Trophoblast cell (in vitro differentiated cells and primary cell): ENCODE results near the gene GAB2.

Experiments
- DNase-seq, 2 donors: peaks; one replicate each; pipeline ENCODE4 v3.0.0-alpha.2; 2016
- H2AFZ ChIP-seq: 2 replicates; pipeline ENCODE4 v1.6.1; 2013; ENCODE audit warnings: low read length, moderate library complexity, mild to moderate bottlenecking; ENCODE audit not compliant: insufficient read depth, poor library complexity
- H2AK5ac ChIP-seq: 2 replicates; pipeline ENCODE4 v1.6.1; 2013; ENCODE audit warnings: mild to moderate bottlenecking, low read length
- H2BK120ac ChIP-seq: 2 replicates; pipeline ENCODE4 v1.6.1; 2013; ENCODE audit warnings: low read length, mild to moderate bottlenecking, moderate library complexity; ENCODE audit not compliant: insufficient read depth, poor library complexity
- H2BK12ac ChIP-seq: 2 replicates; pipeline ENCODE4 v1.6.1; 2013; ENCODE audit warnings: mild to moderate bottlenecking, low read length, moderate library complexity
- H2BK5ac ChIP-seq: 2 replicates; pipeline ENCODE4 v1.6.1; 2013; ENCODE audit warnings: low read length, low read depth, moderate library complexity, mild to moderate bottlenecking; ENCODE audit not compliant: poor library complexity
- H3K14ac ChIP-seq: 2 replicates; pipeline ENCODE4 v1.6.1; 2013; ENCODE audit warnings: mild to moderate bottlenecking, low read length
- H3K18ac ChIP-seq: 2 replicates; pipeline ENCODE4 v1.6.1; 2013; ENCODE audit warnings: mild to moderate bottlenecking, low read length
- H3K23ac ChIP-seq: 2 replicates; pipeline ENCODE4 v1.6.1; 2013; ENCODE audit warnings: low read length
- H3K27ac ChIP-seq: 2 replicates; pipeline ENCODE4 v1.5.1; 2013; ENCODE audit warnings: low read depth, mild to moderate bottlenecking, inconsistent platforms, low read length, moderate library complexity
- H3K27me3 ChIP-seq: 2 replicates; pipeline ENCODE4 v1.6.1; 2013; ENCODE audit warnings: inconsistent platforms, mild to moderate bottlenecking, low read length, moderate library complexity; ENCODE audit not compliant: insufficient read depth
- H3K36me3 ChIP-seq, 2 experiments: 1 replicate in 1 of 2; 2 replicates in 1 of 2; pipeline ENCODE4 v1.6.1; 2013; ENCODE audit warnings: low read length in 2 of 2, mild to moderate bottlenecking in 2 of 2, moderate library complexity in 1 of 2; ENCODE audit not compliant: insufficient read depth in 2 of 2, control insufficient read depth in 1 of 2
- H3K4ac ChIP-seq: 2 replicates; pipeline ENCODE4 v1.6.1; 2013; ENCODE audit warnings: low read depth, mild to moderate bottlenecking, low read length, moderate library complexity
- H3K4me1 ChIP-seq, 2 experiments: 1 replicate in 1 of 2; 2 replicates in 1 of 2; pipeline ENCODE4 v1.6.1; 2013; ENCODE audit warnings: low read length in 2 of 2, mild to moderate bottlenecking in 2 of 2, moderate library complexity in 1 of 2; ENCODE audit not compliant: insufficient read depth in 2 of 2, control insufficient read depth in 1 of 2
- H3K4me2 ChIP-seq: 2 replicates; pipeline ENCODE4 v1.6.1; 2013; ENCODE audit warnings: inconsistent platforms, mild to moderate bottlenecking, low read length, moderate library complexity
- H3K4me3 ChIP-seq: 2 replicates; pipeline ENCODE4 v1.5.1; 2013; ENCODE audit warnings: mild to moderate bottlenecking, low read depth, low read length, inconsistent platforms
- H3K79me1 ChIP-seq: one replicate; pipeline ENCODE4 v1.6.1; 2013; ENCODE audit warnings: low read length
- H3K79me2 ChIP-seq: 2 replicates; pipeline ENCODE4 v1.6.1; 2013; ENCODE audit warnings: low read length, mild to moderate bottlenecking; ENCODE audit not compliant: control insufficient read depth, insufficient read depth, poor library complexity
- H3K9ac ChIP-seq: 2 replicates; pipeline ENCODE4 v1.6.1; 2013; ENCODE audit warnings: mild to moderate bottlenecking, low read length
- H3K9me3 ChIP-seq: 2 replicates; pipeline ENCODE4 v1.6.1; 2013; ENCODE audit warnings: low read depth, mild to moderate bottlenecking, control low read depth, inconsistent platforms, low read length; ENCODE audit not compliant: insufficient read depth
- H4K12ac ChIP-seq: 2 replicates; pipeline ENCODE4 v1.6.1; 2013; ENCODE audit warnings: low read depth, mild to moderate bottlenecking, low read length, moderate library complexity
- H4K8ac ChIP-seq: 2 replicates; pipeline ENCODE4 v1.6.1; 2013; ENCODE audit warnings: low read depth, mild to moderate bottlenecking, low read length, moderate library complexity
- H4K91ac ChIP-seq: one replicate; pipeline ENCODE4 v1.6.1; 2013; ENCODE audit warnings: low read depth, mild to moderate bottlenecking, low read length, moderate library complexity
- WGBS: extraction: QIAGEN DNeasy Blood & Tissue Kit; methylation state at CpG from one replicate; pipeline ENCODE4 v1.1.7; 2013; ENCODE audit warnings: missing lambda C conversion rate; ENCODE audit not compliant: insufficient read length, insufficient coverage; ENCODE audit errors: extremely low coverage; 5-methylcytosine and 5-hydroxymethylcytosine counted together

GAB2 gene

GRCh38 chr11:78395597-78395996, 22.0 kb downstream of the GAB2 start:
- no CpG with 5 or more reads among the region's 1 CpG for WGBS
- H3K4me3 ChIP-seq, result no peak overlapping the region
- H2AFZ ChIP-seq, result no peak overlapping the region
- no peak overlapping the region for H3K4me2 ChIP-seq
- H3K18ac ChIP-seq, result no peak overlapping the region
- H2BK120ac ChIP-seq, result no peak overlapping the region
- no peak overlapping the region for H2AK5ac ChIP-seq
- H2BK5ac ChIP-seq, result no peak overlapping the region
- peaks cover 22% of the 10 kb centered on the region for H3K79me2 ChIP-seq
- peaks cover 17% of the 10 kb centered on the region for H3K79me1 ChIP-seq
- H3K4me1 ChIP-seq, result peaks cover 12 to 31% of the 10 kb centered on the region in 2 experiments
- no peak overlapping the region for H3K9ac ChIP-seq
- H3K4ac ChIP-seq, result peak overlapping the region; percentile 94
- no peak overlapping the region for H4K8ac ChIP-seq
- no peak for DNase-seq
- no peak overlapping the region for H2BK12ac ChIP-seq
- no peak overlapping the region for H4K12ac ChIP-seq
- H3K27ac ChIP-seq, result no peak overlapping the region
- no peak overlapping the region for H3K14ac ChIP-seq
- no peak overlapping the region for H3K23ac ChIP-seq
- no peaks in the 10 kb centered on the region for H3K9me3 ChIP-seq
- H3K27me3 ChIP-seq, result no peaks in the 10 kb centered on the region
- peaks cover 0 to 4% of the 10 kb centered on the region in 2 experiments for H3K36me3 ChIP-seq
- H4K91ac ChIP-seq, result no peak overlapping the region

DNA sequence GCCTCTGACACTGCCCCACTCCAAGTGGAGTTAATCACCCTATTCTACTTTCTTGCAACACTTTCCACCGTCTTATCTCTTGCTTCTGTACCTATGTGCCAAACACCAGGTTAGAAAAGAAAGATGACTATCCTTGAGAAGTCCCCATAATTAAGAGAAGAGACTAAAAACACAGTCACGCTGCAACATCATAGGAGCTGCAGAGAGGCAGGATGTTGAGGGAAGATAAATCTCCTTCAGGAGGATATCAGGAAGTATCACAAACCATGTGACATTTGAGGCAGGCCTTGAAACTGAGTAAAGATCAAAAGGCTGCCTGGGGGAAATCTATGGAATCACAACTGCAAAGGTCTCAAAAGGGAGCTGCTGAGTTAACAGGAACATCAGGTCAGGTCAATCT, 24.8 kb downstream of the GAB2 start:
- Histone ChIP-seq H3K4me2 (no peak overlapping the region), H3K9me3 (no peaks in the 10 kb centered on the region), H4K8ac (no peak overlapping the region), H4K91ac (no peak overlapping the region), H2BK12ac (no peak overlapping the region), H3K79me2 (peaks cover 20% of the 10 kb centered on the region), H3K79me1 (peaks cover 7% of the 10 kb centered on the region), H3K27ac (peak overlapping the region; percentile 55), H3K23ac (no peak overlapping the region), H3K9ac (no peak overlapping the region), H3K14ac (no peak overlapping the region), H2BK120ac (no peak overlapping the region), H3K4me1 (peaks cover 6 to 17% of the 10 kb centered on the region in 2 experiments), H2AFZ (no peak overlapping the region), H3K4ac (no peak overlapping the region), H3K36me3 (peaks cover 0 to 4% of the 10 kb centered on the region in 2 experiments), H3K4me3 (no peak overlapping the region), H4K12ac (no peak overlapping the region), H3K27me3 (no peaks in the 10 kb centered on the region), H2AK5ac (no peak overlapping the region), H2BK5ac (no peak overlapping the region), H3K18ac (no peak overlapping the region)
- no peak for DNase-seq
- WGBS, result no CpG with 5 or more reads among the region's 2 CpGs

DNA sequence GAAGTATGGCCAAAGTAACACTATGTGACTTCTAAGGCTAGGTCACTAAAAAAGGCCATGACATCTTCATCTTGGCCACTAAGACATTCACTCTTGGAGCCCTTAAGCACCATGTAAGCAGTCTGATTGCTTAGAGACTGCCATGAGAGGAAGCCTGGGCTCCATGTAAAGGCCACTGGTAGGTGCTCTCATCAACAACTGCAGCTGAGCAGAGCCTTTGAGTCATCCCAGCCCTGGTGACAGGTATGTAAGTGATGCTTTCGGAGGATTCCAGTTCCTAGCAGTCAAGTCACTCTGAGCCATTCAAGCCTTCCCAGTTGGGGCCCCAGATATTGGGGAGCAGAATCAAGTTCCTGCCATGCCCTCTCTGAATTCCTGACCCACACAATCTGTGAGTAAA, 26.2 kb downstream of the GAB2 start:
- Histone ChIP-seq H4K8ac (no peak overlapping the region), H3K27ac (peak overlapping the region; percentile 29), H2BK12ac (no peak overlapping the region), H3K79me1 (peaks cover 7% of the 10 kb centered on the region), H3K18ac (no peak overlapping the region), H3K23ac (no peak overlapping the region), H4K91ac (no peak overlapping the region), H2AFZ (no peak overlapping the region), H3K79me2 (peaks cover 18% of the 10 kb centered on the region), H4K12ac (no peak overlapping the region), H3K14ac (no peak overlapping the region), H2BK5ac (no peak overlapping the region), H3K4me2 (no peak overlapping the region), H3K4me1 (peaks cover 6 to 17% of the 10 kb centered on the region in 2 experiments), H3K9me3 (no peaks in the 10 kb centered on the region), H3K9ac (no peak overlapping the region), H3K4ac (peak overlapping the region; percentile 19), H3K36me3 (peaks cover 0 to 4% of the 10 kb centered on the region in 2 experiments), H3K27me3 (no peaks in the 10 kb centered on the region), H3K4me3 (no peak overlapping the region), H2BK120ac (no peak overlapping the region), H2AK5ac (peak overlapping the region; percentile 22)
- DNase-seq, result peak; percentile 61 to 64
- no CpG with 5 or more reads among the region's 1 CpG for WGBS

DNA sequence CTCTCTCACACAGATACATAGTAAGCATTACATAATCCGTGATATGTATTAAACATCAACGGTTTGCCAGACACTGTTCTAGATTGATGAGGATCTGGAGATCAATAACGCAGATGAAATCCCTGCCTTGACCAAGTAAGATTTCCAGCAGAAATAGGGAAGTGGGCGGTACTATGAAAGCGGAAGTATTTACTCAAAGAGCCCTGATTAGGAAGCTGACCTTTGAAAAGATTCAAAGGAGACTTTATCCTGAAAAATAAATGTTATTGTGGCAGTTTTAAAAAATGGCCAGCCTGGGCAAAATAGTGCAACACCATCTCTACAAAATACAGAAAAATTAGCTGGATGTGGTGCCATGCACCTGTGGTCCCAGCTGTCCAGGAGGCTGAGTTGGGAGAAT, 26.8 kb downstream of the GAB2 start:
- no peak overlapping the region for H3K4me2 ChIP-seq
- H4K8ac ChIP-seq, result peak overlapping the region; percentile 51
- no peak overlapping the region for H3K18ac ChIP-seq
- peak overlapping the region; percentile 90 for H3K4ac ChIP-seq
- no peaks in the 10 kb centered on the region for H3K9me3 ChIP-seq
- peaks cover 6 to 18% of the 10 kb centered on the region in 2 experiments for H3K4me1 ChIP-seq
- no peak overlapping the region for H3K23ac ChIP-seq
- no CpG with 5 or more reads among the region's 5 CpGs for WGBS
- peaks cover 0 to 4% of the 10 kb centered on the region in 2 experiments for H3K36me3 ChIP-seq
- no peak overlapping the region for H3K4me3 ChIP-seq
- H3K79me1 ChIP-seq, result peaks cover 7% of the 10 kb centered on the region
- H4K91ac ChIP-seq, result no peak overlapping the region
- DNase-seq, result peak in 1 of 2 donors; percentile 17
- peaks cover 20% of the 10 kb centered on the region for H3K79me2 ChIP-seq
- H4K12ac ChIP-seq, result no peak overlapping the region
- no peak overlapping the region for H2BK5ac ChIP-seq
- no peak overlapping the region for H2AK5ac ChIP-seq
- no peak overlapping the region for H2BK120ac ChIP-seq
- H2BK12ac ChIP-seq, result no peak overlapping the region
- H3K14ac ChIP-seq, result no peak overlapping the region
- H3K9ac ChIP-seq, result no peak overlapping the region
- no peaks in the 10 kb centered on the region for H3K27me3 ChIP-seq
- H3K27ac ChIP-seq, result no peak overlapping the region
- H2AFZ ChIP-seq, result no peak overlapping the region
